Esophagus muscularis mucosa (tissue), 4 donors: ENCODE measurements around the gene NWD2.

ENCODE experiments used
- CTCF ChIP-seq, 3 experiments: fragments of 200-600 bp in 2 of 3; fragments of 450-650 bp in 1 of 3; sonication (generic) in 2 of 3; IDR thresholded peaks; one replicate each; pipeline ENCODE4 v1.5.1; 2017 to 2019; ENCODE audit warnings: antibody characterized with exemption in 3 of 3, mild to moderate bottlenecking in 2 of 3, moderate library complexity in 1 of 3
- EP300 ChIP-seq: sonication (generic); formaldehyde crosslinking; IDR thresholded peaks from one replicate; pipeline ENCODE4 v1.6.1; 2017; ENCODE audit warnings: antibody characterized with exemption
- POLR2A ChIP-seq: fragments of 450-650 bp; IDR thresholded peaks from one replicate; pipeline ENCODE4 v1.6.1; 2017; ENCODE audit warnings: antibody characterized with exemption, moderate library complexity, mild to moderate bottlenecking, low read depth
- POLR2AphosphoS5 ChIP-seq, 2 donors: sonication (generic); formaldehyde crosslinking; IDR thresholded peaks; one replicate each; pipeline ENCODE4 v1.6.1; 2017; ENCODE audit warnings: antibody characterized with exemption in 2 of 2

GRCh38 chr4:37383579-37384229 is 139.2 kb downstream of the NWD2 start:
- peak; percentile 33 to 57 (median 52) for TF ChIP-seq CTCF (IDR thresholded peaks at IDR 0.05)
- no peak for TF ChIP-seq POLR2A
- no peak for TF ChIP-seq EP300
- TF ChIP-seq POLR2AphosphoS5 (IDR thresholded peaks at IDR 0.05), result no peak
